Mesodermal cell (in vitro differentiated cells): ENCODE results near the gene IMPA2.
"Not testable (repeated sequence)": the region's sequence is repeated elsewhere in the genome, so short reads cannot be mapped to it uniquely, and the experiment has no call there.

ENCODE experiments used
- H3K27ac ChIP-seq: 2 replicates; pipeline ENCODE4 v1.7.0; 2013; ENCODE audit warnings: mild to moderate bottlenecking, low read depth, low read length, moderate library complexity; ENCODE audit not compliant: severe bottlenecking
- H3K36me3 ChIP-seq: 2 replicates; pipeline ENCODE4 v1.7.1; 2013; ENCODE audit warnings: mild to moderate bottlenecking, low read length, moderate library complexity; ENCODE audit not compliant: control insufficient read depth, insufficient read depth
- H3K4me1 ChIP-seq: one replicate; pipeline ENCODE4 v1.7.1; 2013; ENCODE audit warnings: mild to moderate bottlenecking, low read length; ENCODE audit not compliant: insufficient read depth, control insufficient read depth, poor library complexity, severe bottlenecking
- H3K4me3 ChIP-seq: 2 replicates; pipeline ENCODE4 v1.7.0; 2013; ENCODE audit warnings: low read length, control low read depth, mild to moderate bottlenecking; ENCODE audit not compliant: insufficient read depth, poor library complexity, severe bottlenecking; ENCODE audit errors: extremely low read depth
- H3K9me3 ChIP-seq: 2 replicates; pipeline ENCODE4 v1.7.1; 2013; ENCODE audit warnings: mild to moderate bottlenecking, low read length, moderate library complexity; ENCODE audit not compliant: control insufficient read depth
- WGBS, 2 experiments: methylation state at CpG; one replicate each; pipeline ENCODE4 v1.1.5; 2013; ENCODE audit warnings: missing lambda C conversion rate in 2 of 2; ENCODE audit not compliant: insufficient coverage in 2 of 2; 5-methylcytosine and 5-hydroxymethylcytosine counted together

The IMPA2 gene

DNA sequence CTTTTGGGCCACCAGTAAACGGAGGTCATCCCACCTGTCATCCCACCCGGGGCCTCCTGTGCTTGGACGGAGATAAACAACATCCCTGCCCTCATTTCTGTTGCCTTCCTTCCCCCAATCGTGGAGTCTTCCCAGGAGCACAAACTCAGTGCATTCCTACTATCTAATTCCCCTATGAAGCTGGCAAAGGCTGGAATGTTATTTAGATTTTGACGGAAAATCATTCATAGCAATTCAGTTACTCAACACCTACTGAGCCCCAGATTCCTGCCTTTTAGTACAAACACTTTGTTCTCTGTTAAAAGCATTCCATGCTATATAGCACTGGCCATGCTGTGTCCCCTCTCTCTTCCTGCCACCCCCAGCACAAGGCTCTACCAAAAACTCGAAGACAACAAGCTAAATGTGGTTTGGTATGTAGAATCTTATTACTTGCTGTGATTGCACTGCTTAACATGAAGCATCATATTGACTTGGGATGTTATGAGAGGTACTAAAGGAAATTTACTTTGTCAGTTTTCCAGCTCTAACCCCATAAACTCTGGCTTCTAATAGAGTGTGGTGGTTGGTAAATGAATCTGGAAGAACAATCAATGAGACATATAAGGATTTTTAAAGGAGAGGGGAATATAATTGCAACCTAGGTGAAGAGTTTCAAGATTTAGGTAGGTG is 32.3 kb upstream of the IMPA2 start:
- Histone ChIP-seq H3K4me1 (peaks cover 13% of the 10 kb centered on the region), H3K4me3 (no peak overlapping the region), H3K27ac (peak overlapping the region; percentile 30), H3K36me3 (no peaks in the 10 kb centered on the region), H3K9me3 (no peaks in the 10 kb centered on the region)
- WGBS, 2 experiments = 67 to 70% methylated on average over 2 to 5 of the region's 6 CpGs

DNA sequence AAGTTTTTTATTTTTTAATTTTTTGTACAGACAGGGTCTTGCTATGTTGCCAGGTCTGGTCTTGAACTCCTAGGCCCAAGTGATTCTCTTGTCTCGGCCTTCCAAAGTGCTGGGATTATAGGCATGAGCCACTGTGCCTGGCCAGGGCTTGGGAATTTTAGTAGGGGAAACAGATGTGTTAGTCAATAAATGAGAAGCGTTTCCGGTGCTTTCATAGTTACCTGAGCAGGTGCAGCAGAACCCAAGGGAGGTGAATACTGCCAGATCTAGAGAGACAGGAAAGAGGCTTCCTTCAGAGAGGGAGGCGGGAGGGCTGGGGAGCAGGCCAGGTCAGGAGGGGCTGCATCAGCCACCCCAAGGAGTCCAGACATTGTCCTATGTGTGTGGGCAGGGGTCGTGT is 30.5 kb upstream of the IMPA2 start:
- Histone ChIP-seq H3K4me3 (no peak overlapping the region), H3K9me3 (no peaks in the 10 kb centered on the region), H3K27ac (no peak overlapping the region), H3K36me3 (no peaks in the 10 kb centered on the region), H3K4me1 (peaks cover 22% of the 10 kb centered on the region)
- WGBS, 2 experiments = 76 to 94% methylated on average over 4 of the region's 5 CpGs

DNA sequence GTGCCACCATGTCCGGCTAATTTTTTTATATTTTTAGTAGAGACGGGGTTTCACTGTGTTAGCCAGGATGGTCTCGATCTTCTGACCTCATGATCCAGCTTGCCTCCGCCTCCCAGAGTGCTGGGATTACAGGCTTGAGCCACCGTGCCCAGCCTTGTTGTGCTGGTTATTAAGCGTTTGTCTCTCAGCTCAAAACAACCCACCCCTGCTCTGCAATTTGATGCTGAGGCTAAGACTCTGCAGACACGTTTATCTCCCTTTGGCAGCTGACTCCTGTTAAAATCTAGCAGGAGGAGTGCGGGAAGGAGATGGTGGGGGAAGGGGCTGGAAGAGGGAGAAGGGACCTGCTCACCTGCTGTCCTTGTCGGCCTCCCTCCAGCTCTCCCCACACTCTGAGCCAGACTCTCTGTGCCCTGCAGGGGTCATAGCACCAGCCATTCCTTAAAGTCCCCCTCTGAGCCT is 29.9 kb upstream of the IMPA2 start:
- Histone ChIP-seq H3K27ac (no peak overlapping the region), H3K4me3 (no peak overlapping the region), H3K4me1 (peaks cover 17% of the 10 kb centered on the region), H3K9me3 (peaks cover 2% of the 10 kb centered on the region), H3K36me3 (no peaks in the 10 kb centered on the region)
- 60 to 63% methylated on average over 5 to 8 of the region's 9 CpGs for WGBS, 2 experiments

DNA sequence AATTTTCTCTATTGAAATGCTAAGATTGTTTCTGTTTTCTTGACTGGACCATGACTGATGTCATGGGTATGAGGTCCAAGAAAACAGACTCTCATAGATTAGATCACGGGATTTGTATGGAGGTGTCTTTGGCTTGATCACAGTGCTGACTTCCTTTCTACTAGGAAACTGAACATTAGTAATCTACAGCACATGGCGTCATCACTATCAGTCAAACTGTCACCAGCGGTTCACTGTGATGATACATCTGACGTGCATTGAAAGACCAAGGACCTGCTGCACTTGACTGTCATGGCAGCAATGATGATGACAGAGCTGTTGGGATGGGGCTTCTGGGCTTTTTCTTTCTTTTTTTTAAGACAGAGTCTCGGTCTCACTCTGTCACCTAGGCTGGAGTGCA is 28.2 kb upstream of the IMPA2 start:
- H3K4me3 ChIP-seq = no peak overlapping the region
- whole genome bisulfite sequencing, 2 experiments = 88 to 91% methylated on average over 4 of the region's 5 CpGs
- H3K4me1 ChIP-seq = peaks cover 9% of the 10 kb centered on the region
- H3K27ac ChIP-seq = no peak overlapping the region
- H3K9me3 ChIP-seq = peaks cover 17% of the 10 kb centered on the region
- no peaks in the 10 kb centered on the region for H3K36me3 ChIP-seq

DNA sequence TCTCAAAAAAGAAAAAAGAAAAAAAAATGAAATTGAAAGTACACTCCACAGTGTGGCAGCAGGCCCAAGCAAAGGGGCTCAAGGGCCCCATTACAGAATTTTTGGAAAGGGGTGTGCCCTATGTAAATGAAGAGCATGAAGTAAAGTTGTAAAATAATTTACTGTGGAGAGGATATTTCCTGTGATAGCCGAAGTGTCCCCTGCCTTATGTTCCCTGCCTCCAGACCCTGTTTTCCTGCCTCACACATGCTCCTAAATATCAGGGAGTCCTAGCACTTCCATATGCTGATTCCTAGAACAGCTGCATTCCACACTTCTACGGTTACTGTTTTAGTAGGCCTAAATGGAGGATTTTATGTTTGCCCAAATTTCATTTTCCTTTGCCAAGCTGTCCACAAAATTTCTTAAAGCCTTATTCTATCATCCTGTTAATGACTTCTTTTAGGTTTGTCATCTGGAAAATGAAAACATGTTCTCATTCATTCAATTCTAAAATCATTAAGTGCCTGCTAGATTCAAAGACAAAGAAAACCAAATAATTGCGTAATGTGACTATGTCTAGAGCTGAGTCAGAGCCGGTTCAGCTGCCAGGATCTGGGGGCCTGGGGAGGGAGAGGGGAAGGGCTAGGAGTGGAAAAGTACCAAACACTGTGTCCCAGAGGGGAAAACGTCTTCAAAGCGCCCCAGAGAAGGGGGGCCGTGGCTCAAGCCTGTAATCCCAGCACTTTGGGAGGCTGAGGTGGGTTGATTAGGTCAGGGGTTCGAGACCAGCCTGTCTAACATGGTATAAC is 25.9 kb upstream of the IMPA2 start:
- Histone ChIP-seq H3K4me3 (no peak overlapping the region), H3K36me3 (no peaks in the 10 kb centered on the region), H3K9me3 (peaks cover 17% of the 10 kb centered on the region), H3K4me1 (peaks cover 9% of the 10 kb centered on the region), H3K27ac (peak overlapping the region; percentile 85)
- 57 to 58% methylated on average over 5 to 6 of the region's 8 CpGs for whole genome bisulfite sequencing, 2 experiments

DNA sequence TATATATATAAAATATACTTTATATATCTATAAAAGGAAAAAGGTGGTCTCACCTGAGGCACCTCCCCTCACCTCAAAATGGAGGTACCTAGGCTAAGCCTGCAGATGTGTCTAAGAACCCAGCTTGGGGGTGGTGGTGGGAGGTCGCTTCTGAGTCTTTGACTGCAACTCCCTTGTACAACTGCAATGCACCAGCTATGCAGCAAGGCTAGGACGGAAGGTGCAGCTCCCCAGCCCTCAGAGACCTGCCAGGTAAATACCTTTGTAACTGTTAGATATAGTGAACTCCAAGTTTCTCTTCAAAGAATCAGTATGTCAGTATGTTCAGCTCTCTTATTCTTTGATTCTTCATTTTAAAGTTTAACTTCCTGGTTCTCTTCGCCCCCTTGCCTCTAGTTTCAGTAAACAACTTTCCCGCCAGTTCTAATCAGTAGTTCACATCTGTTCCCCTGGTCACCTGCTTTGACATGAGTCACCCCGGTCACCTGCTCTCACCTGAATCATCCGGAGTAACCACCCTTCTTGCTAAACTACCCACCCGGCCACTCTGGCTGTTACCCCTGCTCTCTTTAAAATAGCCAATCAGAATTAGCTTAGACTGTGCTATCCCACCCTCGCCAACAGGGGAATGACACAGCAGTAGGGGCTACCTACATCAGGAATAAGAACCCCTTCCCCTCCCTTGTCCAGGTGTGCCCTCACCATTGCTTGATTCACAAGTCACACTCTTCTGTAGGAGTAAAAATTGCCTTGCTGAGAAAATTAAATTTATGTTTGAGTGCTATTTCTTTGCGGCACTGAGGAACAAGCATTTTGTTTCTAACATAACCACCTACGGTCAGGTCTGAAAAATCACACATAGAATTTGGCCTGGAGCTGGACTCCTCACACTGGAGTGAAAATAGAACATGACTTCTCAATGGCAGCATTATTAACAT is 24.7 kb upstream of the IMPA2 start:
- Histone ChIP-seq H3K4me3 (no peak overlapping the region), H3K36me3 (no peaks in the 10 kb centered on the region), H3K4me1 (peaks cover 9% of the 10 kb centered on the region), H3K9me3 (peaks cover 17% of the 10 kb centered on the region), H3K27ac (no peak overlapping the region)
- 96 to 97% methylated on average over 7 to 8 of the region's 10 CpGs for WGBS, 2 experiments

DNA sequence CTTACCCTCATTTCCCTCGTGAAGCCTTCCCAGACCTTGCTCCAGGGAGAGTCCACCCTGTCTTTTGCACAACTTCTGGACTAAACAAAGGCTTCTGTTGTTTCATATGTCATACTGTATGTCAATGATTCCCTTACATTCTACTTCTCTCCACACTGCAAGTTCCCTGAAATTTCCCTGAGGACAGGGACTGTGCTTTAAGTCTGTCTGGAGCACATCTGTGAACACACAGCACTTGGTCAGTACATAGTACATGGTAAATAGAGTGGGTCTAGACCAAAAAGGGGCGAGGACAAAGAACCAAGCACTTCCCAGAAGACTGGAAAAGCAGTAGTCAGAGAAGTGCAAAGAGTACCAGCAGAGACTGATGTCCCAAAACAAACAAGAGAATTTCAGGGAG is 23.7 kb upstream of the IMPA2 start:
- peaks cover 14% of the 10 kb centered on the region for H3K4me1 ChIP-seq
- 94 to 100% methylated on average over 1 to 2 of the region's 2 CpGs for WGBS, 2 experiments
- H3K27ac ChIP-seq = no peak overlapping the region
- peaks cover 17% of the 10 kb centered on the region for H3K9me3 ChIP-seq
- H3K4me3 ChIP-seq = no peak overlapping the region
- no peaks in the 10 kb centered on the region for H3K36me3 ChIP-seq

DNA sequence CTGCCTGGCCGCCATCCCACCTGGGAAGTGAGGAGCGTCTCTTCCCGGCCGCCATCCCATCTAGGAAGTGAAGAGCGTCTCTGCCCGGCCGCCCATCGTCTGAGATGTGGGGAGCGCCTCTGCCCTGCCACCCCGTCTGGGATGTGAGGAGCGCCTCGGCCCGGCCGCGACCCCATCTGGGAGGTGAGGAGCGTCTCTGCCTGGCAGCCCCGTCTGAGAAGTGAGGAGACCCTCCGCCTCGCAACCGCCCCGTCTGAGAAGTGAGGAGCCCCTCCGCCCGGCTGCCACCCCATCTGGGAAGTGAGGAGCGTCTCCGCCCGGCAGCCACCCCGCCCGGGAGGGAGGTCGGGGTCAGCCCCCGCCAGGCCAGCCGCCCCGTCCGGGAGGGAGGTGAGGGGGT is 21.7 kb upstream of the IMPA2 start:
- not testable (repeated sequence) for H3K36me3 ChIP-seq, H3K4me3 ChIP-seq, H3K27ac ChIP-seq
- Histone ChIP-seq H3K4me1 (peaks cover 15% of the 10 kb centered on the region), H3K9me3 (peaks cover 17% of the 10 kb centered on the region)
- WGBS, 2 experiments = 95 to 96% methylated on average over 15 to 17 of the region's 33 CpGs

DNA sequence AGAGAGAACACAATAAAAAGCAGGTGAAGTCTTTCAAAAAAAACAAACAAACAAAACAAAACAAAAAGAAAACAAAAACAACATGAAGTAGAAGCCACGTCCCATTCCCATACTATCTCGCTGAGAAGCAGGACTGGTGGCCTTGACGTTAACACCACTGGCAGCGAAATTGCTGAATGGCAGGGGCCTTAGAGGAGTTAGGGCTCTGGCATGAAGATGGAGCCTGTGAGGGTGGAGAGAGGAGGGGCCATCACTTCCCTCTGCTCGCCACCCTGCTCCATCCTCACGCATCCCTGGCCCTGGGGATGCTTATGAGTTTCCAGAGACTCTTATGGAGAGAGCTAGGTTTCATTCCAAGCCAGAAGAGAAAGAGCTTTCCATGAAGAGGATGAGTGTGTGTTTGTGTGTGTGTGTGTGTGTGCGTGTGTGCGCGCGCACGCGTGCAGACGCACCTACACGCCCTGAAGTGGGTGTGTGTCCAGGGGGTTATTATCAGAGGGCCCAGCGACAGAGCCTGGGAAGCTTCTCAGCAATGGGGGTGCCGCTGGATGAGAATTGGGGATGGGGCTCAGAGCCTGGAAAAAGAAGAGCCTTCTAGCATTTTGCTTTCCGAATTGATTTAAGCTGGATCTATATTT is 20.4 kb upstream of the IMPA2 start:
- Histone ChIP-seq H3K27ac (no peak overlapping the region), H3K36me3 (no peaks in the 10 kb centered on the region), H3K4me3 (no peak overlapping the region), H3K4me1 (peaks cover 11% of the 10 kb centered on the region), H3K9me3 (peaks cover 17% of the 10 kb centered on the region)
- WGBS, 2 experiments = 88 to 91% methylated on average over 7 to 9 of the region's 17 CpGs

DNA sequence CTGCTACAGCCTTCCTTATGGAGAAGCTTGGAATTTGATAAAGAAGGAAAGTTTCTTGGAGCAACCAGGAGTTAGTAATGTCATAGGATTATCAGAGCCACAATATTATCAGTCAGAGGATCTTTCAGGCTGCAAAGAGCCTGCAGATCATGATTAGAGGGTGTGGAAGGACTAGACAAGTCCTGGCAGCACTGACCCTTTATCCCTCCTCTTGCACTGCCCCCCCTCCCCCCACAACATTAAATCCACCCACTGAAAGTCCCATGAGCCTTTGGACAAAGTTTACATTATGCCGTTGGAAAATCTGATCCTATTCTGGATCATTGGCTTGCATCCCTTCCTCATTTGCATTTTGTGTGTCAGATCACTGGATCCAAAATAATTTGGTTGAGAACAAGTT is 18.7 kb upstream of the IMPA2 start:
- WGBS, 2 experiments = 83% methylated on average over 1 of the region's 1 CpG; no CpG with 5 or more reads in 1 of the 2 experiments

More for the DNA sequence above, 18.7 kb upstream of the IMPA2 start:
- Histone ChIP-seq H3K4me3 (no peak overlapping the region), H3K9me3 (peaks cover 4% of the 10 kb centered on the region), H3K27ac (no peak overlapping the region), H3K36me3 (no peaks in the 10 kb centered on the region), H3K4me1 (peaks cover 11% of the 10 kb centered on the region)
